SHP77 treated with DMSO at 0.1 percent for 48 hours (cell line): Measurements from ENCODE around the gene PXT1.
"Not testable (repeated sequence)": the region's sequence is repeated elsewhere in the genome, so short reads cannot be mapped to it uniquely, and the experiment has no call there.

Source experiments
- DNase-seq: peaks from one replicate; lab custom pipeline; 2025; lab: John Stamatoyannopoulos, UW

The PXT1 gene

GRCh38 chr6:36443471-36444428, 1.1 kb upstream of the PXT1 start:
- peak; percentile 13 for DNase-seq

GRCh38 chr6:36442103-36442670, 467 bp downstream of the PXT1 start:
- no peak for DNase-seq

GRCh38 chr6:36441307-36441894, 1.3 kb downstream of the PXT1 start:
- DNase-seq: peak; percentile 95

- DNase-seq: no peak
These were observed 6.2 kb downstream of the PXT1 start for GRCh38 chr6:36436466-36436865.

GRCh38 chr6:36432151-36432671, 10.4 kb downstream of the PXT1 start:
- no peak for DNase-seq

GRCh38 chr6:36431197-36431596, 11.5 kb downstream of the PXT1 start:
- no peak for DNase-seq

- DNase-seq: no peak
These were observed 12.3 kb downstream of the PXT1 start for GRCh38 chr6:36430351-36430750.

- no peak for DNase-seq
These were observed 13.7 kb downstream of the PXT1 start for GRCh38 chr6:36428911-36429310.

- DNase-seq: no peak
These were observed 16.0 kb downstream of the PXT1 start for GRCh38 chr6:36426622-36427021.

- peak; percentile 95 for DNase-seq
These were observed 19.4 kb downstream of the PXT1 start for GRCh38 chr6:36423101-36423824.

- no peak for DNase-seq
These were observed 19.9 kb downstream of the PXT1 start for GRCh38 chr6:36422714-36423100.

GRCh38 chr6:36419310-36419709, 23.3 kb downstream of the PXT1 start:
- no peak for DNase-seq

- no peak for DNase-seq
These were observed 24.1 kb downstream of the PXT1 start for GRCh38 chr6:36418558-36418957.

GRCh38 chr6:36414481-36414880, 28.2 kb downstream of the PXT1 start:
- no peak for DNase-seq

- no peak for DNase-seq
These were observed 28.9 kb downstream of the PXT1 start for GRCh38 chr6:36413489-36414480.

GRCh38 chr6:36409718-36410117, 32.9 kb downstream of the PXT1 start:
- not testable (repeated sequence) for DNase-seq

GRCh38 chr6:36404164-36404563, 38.5 kb downstream of the PXT1 start:
- DNase-seq: no peak

- DNase-seq: no peak
These were observed 40.2 kb downstream of the PXT1 start for GRCh38 chr6:36402481-36402880.

- DNase-seq: no peak
These were observed 42.7 kb downstream of the PXT1 start for GRCh38 chr6:36399970-36400369.

GRCh38 chr6:36392621-36393020, 50.0 kb downstream of the PXT1 start:
- no peak for DNase-seq

GRCh38 chr6:36389353-36389752, 53.3 kb downstream of the PXT1 start:
- no peak for DNase-seq
